NCI-H345 (cell line): ENCODE data around the gene HAPLN1.

Experiments
- DNase-seq: peaks from one replicate; lab custom pipeline; 2025; lab: John Stamatoyannopoulos, UW

The HAPLN1 gene

DNA sequence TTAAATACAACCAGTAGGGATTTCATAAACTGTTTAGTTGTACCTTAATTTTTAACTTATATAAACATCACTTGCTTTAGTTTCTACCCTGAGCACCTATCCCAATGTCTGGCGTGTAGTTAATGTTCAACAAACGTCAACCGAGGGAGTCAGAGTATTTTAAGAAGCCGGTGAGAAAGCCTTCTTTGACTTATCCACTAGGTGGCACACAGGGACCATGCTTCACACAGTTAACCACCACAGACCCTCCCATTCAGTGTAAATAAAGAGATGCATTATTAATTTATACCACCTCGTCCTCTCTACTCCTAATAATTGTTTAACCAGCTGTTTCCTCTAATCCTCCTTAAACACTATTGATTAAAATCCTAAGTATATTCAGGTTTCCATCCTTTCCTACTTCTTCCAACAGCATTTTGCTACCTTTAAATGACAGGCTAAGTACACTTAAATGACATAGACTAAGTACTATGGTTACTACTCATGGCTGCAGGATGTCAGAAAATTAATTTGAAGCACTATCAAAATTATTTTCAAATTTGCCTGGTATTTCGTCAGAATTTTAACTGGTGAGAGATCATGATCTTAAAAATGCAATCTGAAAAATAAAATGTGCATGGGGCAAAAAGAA, 2.3 kb downstream of the HAPLN1 start:
- DNase-seq: peak; percentile 69

DNA sequence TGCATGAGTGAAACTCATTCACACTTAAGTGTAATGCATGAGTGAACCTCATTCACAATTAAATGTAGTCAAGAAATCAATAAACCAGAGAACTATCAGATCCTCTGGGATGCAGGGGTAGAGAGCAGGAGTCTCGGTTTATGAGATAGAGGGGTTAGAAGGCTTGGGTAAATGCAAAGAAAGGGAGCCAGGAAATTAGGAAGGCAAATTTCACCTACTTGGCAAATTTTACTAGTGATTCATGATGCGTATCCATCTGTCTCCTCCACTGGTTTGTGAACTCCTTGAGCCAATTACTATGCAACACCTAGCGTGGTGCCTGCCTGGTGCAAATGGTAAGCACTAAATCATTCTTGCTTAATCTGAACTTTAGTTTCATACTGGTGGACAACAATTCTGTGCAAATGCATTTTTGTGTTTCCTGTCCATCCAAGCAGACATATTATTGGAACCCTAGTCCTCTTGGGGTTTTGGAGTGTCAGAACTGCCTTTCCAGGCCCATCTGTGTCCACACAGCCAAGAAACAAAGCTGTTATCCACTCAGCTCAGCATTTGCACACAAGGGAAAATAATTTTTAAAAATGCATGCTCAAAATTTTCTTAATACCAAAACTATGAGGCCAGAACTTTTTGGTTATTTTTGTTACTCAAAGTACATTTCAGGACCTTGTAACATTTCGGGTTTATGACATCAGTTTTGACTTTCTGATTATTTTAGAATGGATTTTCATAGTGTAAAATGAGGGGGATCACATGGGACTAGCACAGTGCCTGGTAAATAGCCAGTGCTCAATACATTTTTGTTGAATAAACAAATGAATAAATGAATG, 5.2 kb downstream of the HAPLN1 start:
- DNase-seq: no peak

DNA sequence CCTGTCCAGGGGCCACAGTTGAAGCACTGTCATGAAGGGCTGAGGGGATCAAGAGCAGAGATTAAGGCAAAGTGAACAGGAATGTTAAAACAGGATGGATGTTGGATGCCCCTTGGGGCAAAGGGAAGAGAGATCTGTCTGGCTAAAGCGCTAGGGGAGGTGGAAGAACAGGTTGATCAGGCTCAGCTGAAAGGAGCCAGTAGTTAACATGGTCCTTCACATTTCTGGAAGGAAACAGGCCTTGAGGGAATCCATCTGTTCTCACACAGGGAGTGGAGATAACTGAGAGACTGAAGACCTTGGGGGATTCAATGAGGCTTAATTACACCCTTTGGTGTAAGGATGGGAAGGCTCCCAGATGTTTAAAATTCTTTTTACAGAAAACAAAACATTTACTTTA, 5.8 kb downstream of the HAPLN1 start:
- peak; percentile 84 for DNase-seq

DNA sequence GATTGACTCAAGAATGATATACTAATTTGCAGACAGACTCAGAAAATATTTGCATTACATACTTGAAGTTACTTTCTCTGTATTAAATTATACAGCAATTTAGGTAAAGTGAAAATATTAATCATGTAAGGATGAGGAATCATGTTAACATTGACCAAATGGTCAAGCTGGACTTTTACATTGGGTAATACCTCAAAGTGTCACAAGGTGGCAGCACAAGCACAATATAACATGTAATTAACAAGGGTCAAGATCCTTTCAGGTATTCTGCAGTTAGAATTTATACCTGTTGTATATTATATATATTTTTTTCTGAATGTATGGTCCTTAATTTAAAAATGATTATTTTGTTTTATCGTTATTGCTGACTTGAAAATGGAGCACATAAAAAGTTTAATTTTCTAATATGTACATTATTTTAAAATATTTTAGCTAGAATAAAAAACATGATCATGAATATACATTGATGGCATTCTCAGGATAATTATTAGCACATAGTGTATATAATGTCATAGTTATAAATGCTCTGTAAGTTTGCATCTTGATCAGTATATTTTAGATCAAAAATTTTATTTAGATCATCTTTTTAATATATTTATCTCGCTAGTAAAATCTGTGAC, 8.6 kb downstream of the HAPLN1 start:
- peak; percentile 47 for DNase-seq

DNA sequence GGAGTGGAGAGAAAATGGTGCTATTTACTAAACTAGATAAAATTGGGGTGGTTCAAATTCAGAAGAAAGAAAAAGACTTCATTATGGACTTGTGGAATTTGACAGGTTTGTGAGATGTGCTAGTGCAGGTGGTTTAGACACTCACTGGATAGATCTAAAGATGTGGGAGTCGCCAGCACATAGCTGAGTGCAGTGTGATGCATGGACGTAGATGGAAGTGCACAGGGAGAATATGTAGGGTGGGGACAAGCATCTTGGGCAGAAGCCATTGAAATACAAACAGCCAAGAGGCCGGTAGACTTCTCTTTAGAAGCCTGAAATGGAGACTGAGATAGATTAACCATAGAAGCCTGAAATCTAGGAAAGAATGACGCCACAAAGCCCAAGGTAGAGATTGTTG, 10.7 kb downstream of the HAPLN1 start:
- no peak for DNase-seq

DNA sequence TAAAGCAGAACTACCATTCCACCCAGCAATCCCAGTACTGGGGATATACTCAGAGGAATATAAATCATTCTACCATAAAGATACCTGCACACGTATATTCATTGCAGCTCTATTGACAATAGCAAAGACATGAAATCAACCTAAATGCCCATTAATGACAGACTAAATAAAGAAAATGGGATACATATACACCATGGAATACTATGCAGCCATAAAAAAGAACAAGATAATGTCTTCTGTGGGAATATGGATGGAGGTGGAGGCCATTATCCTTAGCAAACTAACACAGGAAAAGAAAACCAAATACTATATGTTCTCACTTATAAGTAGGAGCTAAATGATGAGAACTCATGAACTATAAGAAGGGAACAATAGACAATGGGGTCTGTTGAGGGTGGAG, 12.5 kb downstream of the HAPLN1 start:
- DNase-seq: no peak

DNA sequence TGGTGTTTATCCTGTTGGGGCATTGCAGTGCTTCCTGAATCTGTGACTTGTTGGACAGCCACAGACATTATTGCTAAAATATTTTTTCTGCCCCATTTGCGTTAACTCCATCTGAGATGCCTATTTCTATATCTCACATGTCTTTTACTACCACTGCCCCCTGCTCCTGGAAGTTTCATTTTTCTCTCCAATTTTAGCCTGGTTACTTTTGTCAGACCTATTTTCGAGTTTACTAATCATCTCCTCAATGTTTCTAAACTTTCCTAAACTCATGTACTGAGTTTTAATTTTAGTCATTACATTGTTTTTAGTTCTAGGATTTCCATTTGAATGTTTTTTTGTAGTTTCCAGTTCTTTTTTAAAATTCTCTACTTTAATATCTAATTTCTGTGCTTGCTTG, 17.6 kb downstream of the HAPLN1 start:
- no peak for DNase-seq

DNA sequence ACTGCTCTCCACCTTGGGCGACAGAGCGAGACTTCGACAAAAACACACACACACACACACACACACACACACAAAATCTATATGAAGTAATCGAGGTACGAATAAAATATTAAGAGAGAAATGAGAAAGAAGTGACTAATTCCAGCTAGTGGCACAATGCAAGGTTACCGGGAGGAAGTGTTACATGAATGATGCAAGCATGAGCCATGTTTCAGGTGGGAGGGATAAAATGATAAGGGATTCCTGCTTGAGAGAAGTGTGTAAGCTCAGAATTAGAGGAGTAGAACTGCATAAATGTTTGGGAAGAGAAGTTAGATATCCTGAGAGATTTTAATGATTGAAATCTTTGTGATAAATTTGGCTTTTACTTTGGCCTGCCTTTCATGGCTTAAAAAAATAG, 18.8 kb downstream of the HAPLN1 start:
- no peak for DNase-seq

DNA sequence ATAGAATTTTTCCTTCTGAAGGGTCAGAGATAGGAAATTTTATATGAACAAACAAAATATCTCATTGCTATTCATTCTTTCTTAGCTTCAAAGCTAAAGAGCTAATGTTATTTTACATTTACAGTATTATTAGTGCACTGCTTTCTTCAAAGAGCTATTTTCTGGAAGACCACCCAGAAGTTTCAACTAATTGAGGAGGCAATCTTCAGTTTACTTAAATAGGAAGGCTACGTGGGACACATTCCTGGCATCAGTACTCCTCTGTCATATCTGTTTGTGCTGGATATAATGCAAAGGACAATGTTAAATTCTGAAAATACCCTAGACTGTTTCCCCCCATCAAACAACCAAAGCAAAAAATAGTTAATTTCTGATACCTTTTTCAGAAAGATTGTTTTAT, 30.8 kb downstream of the HAPLN1 start:
- no peak for DNase-seq

DNA sequence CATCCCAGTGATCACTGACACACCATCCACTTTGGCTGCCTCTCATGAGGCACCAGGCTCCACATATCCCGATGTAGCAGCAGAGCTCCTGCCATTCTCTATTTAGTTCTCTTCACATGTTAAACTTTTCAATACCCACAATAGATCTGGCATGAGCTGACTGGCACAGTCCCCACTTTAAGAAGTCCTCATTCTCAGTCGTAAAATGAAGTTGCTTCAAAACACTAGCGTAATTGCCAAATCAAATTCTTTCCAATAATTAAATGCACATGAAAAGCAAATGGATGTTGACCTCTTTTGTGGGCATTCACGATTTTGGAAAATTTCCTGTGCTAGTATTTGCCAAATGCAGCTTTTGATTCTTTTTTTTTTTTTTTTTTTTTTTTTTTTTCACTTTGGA, 32.4 kb downstream of the HAPLN1 start:
- DNase-seq: no peak

DNA sequence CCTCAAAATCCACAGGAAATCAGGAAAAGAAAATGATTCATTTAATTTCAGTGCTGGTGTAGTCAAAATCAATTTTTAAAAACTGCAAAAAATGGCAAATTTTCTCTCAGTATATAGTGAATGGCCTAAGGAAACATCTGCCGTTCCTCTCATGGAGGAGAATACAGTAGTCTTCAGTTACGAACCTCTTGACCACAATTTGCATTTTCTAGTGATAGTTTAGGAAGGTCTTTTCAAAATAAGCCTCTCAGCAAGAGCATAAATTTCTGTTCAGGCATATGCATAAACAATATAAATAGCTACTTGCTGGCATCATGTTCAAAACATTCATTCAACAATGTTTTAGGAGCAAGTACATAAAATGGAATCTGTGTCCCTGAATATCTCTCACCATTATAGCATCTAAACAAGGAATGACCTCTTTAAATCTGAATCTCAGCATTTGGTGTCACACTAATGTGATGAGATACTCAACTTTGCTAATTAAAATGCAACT, 33.5 kb downstream of the HAPLN1 start:
- no peak for DNase-seq

DNA sequence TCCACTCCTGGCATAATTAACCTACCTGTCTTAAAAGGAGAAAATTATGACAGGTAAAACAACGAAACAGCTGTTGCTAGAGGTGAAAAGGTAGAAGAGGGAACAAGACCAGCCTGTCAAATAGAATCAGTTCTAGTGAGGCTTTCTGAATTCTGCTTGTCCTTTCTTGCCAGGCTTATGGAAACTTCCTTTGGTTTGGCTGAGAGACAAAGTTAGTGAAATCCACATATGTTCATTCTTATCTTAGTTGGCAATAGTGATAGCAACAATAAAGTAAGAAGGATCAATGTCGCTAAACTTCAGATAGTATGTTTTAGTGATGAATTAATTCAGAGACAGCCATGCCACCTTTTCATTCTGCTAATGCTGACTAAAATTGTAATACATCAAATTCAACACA, 34.4 kb downstream of the HAPLN1 start:
- DNase-seq: no peak

DNA sequence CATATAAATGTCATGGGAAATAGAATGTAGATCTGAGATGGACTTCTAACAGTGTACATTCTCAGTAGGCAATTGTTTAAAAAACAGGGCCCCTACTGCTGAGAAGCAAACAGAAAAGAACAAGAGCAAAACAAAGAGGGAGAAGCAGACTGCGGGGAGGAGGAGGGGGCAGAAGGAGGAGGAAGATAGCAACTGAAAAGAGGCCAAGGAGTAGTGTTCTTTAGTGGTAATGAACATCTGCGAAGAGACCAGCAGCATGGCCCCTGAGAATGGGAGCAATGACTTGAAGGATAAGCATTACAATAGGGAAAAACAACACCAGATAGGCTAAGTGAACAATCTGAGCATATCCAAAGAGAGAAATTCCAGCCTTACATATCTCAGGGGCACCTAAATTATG, 36.8 kb downstream of the HAPLN1 start:
- DNase-seq: no peak

DNA sequence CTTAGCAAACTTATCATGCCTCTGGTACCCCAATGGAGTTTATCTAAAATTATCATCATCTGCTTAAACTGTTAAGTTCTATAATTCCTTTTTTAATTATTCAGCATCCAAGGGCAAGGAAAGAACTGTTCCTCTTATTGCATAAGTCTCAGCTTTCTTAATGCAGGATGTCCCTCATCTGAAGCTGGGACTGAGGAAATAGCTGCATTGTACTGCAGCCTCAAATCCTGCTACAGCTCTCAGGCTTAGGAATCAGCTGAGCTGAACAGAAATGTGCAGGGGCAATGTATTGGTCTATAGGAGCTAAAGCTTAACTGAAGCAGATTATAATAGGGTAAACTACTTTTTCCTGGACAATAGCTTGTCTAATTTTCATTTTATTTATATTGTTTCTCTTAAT, 48.0 kb downstream of the HAPLN1 start:
- no peak for DNase-seq

DNA sequence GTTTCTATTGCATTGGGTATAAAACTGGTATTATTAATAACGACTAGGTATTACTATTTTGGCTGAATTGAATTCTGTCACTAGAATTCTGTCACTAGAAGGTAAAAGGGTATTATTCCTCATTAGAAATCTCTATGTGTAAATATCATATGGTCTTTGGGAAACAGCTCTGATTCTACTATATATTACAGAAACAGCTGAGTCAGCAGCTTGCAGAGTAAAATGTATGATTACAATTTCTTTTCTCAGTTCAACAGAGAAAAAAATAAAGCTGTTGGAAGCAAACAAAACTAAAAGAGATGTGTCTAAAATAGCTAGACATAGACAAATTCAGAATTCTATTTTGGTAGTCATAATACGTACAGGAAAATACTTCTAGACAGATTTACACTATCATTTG, 48.5 kb downstream of the HAPLN1 start:
- no peak for DNase-seq

DNA sequence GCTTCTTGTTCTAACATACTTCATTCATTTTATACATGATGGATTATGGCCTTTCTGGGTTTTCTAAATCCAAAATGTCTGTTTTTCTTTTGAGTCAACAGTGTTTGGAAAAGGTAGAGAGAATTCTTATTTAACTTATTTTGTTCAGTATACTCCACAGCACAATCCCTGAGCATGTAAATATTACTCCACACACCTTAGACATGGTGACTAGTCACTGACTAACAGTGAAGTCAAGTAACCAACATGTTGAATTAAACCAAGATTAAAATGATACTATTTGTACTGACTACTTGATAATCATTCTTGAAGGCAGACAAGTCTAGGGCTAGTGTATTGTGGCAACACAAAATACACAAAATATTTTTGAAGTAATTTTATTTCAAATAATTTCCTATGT, 55.0 kb downstream of the HAPLN1 start:
- DNase-seq: no peak

DNA sequence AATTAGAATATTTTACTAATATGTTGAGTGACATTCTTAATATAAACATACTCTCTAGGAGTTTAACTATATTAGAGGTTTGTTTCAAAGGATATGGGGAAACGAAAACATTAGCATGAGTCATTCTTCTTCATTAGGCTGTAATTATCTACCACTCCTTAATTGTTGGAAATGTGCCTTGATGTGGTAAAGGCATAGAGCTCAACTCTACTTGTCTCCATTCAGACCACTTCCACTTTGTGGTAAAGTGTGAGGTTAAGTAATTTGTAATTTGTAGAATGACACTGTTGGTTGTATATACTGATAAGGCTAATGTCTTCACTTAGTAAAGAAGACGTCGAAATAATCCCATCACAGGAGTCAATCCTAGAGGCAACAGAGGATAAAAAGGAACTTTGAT, 58.1 kb downstream of the HAPLN1 start:
- no peak for DNase-seq

DNA sequence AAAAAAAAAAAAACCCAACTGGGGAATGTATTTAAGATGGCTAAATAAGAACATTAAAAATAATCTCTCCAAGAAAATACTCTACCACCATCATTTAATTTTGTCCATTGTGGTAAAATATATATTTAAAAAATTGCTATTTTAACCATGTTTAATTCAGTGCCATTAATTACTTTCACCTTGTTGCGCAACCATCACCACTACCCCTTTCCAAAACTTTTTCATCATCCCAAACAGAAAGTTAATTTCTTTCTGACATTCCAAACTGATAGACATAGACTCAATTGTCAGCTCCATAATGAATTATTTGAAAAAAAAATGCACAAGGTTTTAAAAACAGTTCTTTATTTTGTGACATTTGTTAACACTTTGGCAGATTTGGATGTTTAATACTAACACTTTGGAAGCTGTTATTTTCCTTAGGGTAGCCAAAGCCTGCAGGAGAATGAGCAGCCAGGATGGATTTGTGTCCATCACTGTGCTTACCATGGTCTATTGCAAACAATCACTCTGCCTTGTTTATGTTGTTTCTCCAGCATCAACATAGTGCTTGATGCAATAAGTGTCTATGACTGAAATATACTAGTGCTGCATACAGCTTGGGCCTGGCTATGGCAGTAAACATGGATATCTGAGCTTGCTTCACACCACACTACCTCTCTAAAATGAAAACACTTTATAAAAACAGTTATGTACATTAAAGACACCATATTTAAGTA, 62.7 kb downstream of the HAPLN1 start:
- DNase-seq: no peak

DNA sequence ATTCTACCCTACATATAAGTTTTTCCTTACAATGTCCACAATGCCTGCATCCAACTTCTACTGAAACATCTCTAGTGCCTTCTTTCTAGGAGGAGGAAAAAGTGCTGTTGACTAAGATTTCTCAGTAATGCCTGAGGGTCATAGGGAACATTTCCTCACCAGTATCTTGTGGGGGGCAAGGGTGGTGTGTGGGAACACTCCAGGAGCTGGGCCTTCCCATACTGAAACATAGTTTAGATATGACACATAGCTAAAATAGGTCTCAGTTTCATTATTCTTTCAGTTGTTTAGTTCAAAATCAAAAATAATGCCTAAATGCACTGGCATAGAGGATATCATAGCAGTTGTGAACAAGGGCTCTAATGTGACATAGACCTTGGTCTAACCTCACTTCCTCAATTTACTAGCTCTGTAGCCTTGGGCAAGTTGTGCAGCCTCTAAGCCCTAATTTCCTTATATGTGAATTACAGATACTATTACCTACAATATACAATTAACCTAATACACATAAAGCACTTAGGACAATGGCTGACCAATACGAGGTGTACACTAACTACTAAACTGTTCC, 66.1 kb downstream of the HAPLN1 start:
- DNase-seq: no peak

DNA sequence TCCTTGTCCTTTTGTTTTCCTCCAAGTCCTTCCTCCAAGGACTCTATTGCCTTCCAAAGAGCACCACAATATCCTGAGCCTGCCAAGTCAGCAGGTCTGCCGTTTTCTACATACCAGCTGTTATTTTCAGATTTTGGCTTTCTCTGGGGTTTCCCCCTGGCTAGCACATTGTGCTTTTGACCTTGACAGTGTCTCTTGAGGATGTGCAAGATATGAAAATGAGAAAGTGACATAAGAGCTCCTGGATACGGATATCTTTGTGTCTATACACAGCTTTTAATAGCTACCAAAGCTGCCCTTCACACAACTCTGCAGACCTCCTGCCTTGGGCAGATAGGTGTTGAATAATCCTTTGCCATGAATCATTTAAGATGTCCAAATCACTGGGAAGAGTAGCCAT, 67.0 kb downstream of the HAPLN1 start:
- no peak for DNase-seq

DNA sequence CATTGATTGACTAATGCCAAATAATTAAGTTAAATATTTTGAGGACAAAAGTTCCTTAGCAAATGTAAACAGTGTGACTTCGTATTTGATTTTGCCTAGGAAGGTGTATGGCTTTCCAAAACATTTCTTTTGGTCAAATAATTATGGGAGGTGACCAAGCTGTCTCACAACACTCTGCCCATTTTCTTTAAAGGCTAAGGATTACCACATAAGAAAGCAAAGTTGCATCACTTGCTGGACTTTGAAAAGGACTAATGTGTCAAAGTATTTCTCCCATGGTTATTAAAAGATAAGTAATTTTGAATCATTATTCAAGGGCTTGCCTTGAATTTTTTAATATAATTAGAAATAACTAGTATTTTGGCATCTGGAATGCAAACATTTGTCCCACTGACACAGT, 74.7 kb downstream of the HAPLN1 start:
- no peak for DNase-seq

DNA sequence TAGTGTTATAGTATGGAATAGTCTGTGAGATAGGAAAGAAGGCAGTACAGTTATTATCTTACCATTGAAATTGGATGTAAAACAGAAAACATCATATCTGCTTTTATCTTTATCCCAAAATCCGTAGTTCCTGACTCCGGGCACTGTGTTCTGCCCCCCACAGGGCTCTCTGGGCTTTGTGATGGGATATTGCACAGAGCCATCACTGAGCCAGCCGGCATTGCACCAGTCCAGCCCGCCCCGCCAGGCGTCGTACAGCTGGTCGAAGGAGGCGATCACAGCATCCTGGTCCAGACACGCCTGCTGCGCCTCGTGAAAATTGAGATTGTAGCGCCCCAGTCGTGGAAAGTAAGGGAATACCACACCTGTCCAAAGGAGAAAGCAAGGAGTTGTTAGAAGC, 76.4 kb downstream of the HAPLN1 start:
- no peak for DNase-seq
